OCI-LY7 (cell line): ENCODE results near the gene NPR1. TPM values are rescaled to one million over a fixed set of nuclear protein-coding genes. Genes with fewer than 3 reads are reported as not detected.
A peak's percentile ranks its signal among the peaks of the same experiment; 100 is the strongest.

Experiments used
- BruUV-seq: library from RNA; stranded (reverse); fragments of 400-500 nt; replicated peaks from 2 replicates; lab custom pipeline; 2021; lab: Mats Ljungman, UMichigan
- CTCF ChIA-PET: fragments of 300-600 bp; sonication (Branson Sonifier 250); formaldehyde crosslinking; loops from one replicate; lab custom pipeline; 2022; ENCODE audit warnings: antibody characterized with exemption; ENCODE audit not compliant: unreplicated experiment; lab: Charles Lee
- POLR2A ChIA-PET: fragments of 300-600 bp; sonication (Branson Sonifier 250); formaldehyde crosslinking; loops from one replicate; lab custom pipeline; 2022; ENCODE audit warnings: antibody characterized with exemption; lab: Charles Lee
- DNase-seq: peaks from one replicate; pipeline ENCODE4 v3.0.0-alpha.2; 2015; ENCODE audit warnings: low spot score
- H2AFZ ChIP-seq: fragments of 200-600 bp; sonication (generic), shearing (Covaris generic); 2 replicates; pipeline ENCODE4 v1.6.1; 2014; ENCODE audit warnings: mild to moderate bottlenecking, antibody characterized with exemption, low read length, moderate library complexity
- H3K27ac ChIP-seq: fragments of 200-600 bp; sonication (generic); 2 replicates; pipeline ENCODE4 v1.5.1; 2014; ENCODE audit warnings: mixed run types, low read depth, mild to moderate bottlenecking, moderate library complexity, low read length, inconsistent platforms; ENCODE audit not compliant: poor library complexity, severe bottlenecking
- H3K36me3 ChIP-seq: fragments of 200-600 bp; sonication (generic); 2 replicates; pipeline ENCODE4 v1.6.1; 2014; ENCODE audit warnings: mild to moderate bottlenecking, antibody characterized with exemption, low read length, moderate library complexity, mixed read lengths; ENCODE audit not compliant: insufficient read depth
- H3K4me1 ChIP-seq: fragments of 200-600 bp; sonication (generic); 2 replicates; pipeline ENCODE4 v1.5.1; 2014; ENCODE audit warnings: mild to moderate bottlenecking, low read length; ENCODE audit not compliant: insufficient read depth, poor library complexity, severe bottlenecking
- H3K4me2 ChIP-seq: fragments of 200-600 bp; sonication (generic); 2 replicates; pipeline ENCODE4 v1.6.1; 2014; ENCODE audit warnings: mild to moderate bottlenecking, low read length
- H3K4me3 ChIP-seq: fragments of 200-600 bp; sonication (generic); 2 replicates; pipeline ENCODE4 v1.5.1; 2014; ENCODE audit warnings: mild to moderate bottlenecking, low read depth, low read length; ENCODE audit not compliant: poor library complexity, severe bottlenecking
- H3K79me2 ChIP-seq: fragments of 200-600 bp; sonication (generic); 2 replicates; pipeline ENCODE4 v1.6.1; 2016; ENCODE audit warnings: low read depth, mild to moderate bottlenecking, low read length, moderate library complexity, mixed read lengths; ENCODE audit not compliant: insufficient read depth
- H3K9me2 ChIP-seq: fragments of 200-600 bp; sonication (generic); 2 replicates; pipeline ENCODE4 v1.6.1; 2016; ENCODE audit warnings: mild to moderate bottlenecking, low read length, mixed read lengths; ENCODE audit not compliant: insufficient read depth
- H3K9me3 ChIP-seq: fragments of 200-600 bp; sonication (generic); 2 replicates; pipeline ENCODE4 v1.6.1; 2014; ENCODE audit warnings: mild to moderate bottlenecking, mixed run types, low read length, mixed read lengths
- H4K20me1 ChIP-seq: fragments of 200-600 bp; sonication (generic); 2 replicates; pipeline ENCODE4 v1.6.1; 2014; ENCODE audit warnings: mild to moderate bottlenecking, antibody characterized with exemption, low read length, moderate library complexity, mixed read lengths; ENCODE audit not compliant: insufficient read depth
- EZH2phosphoT487 ChIP-seq: fragments of 200-600 bp; sonication (generic); IDR thresholded peaks from 2 replicates; pipeline ENCODE4 v1.6.1; 2018; ENCODE audit warnings: low read depth, borderline replicate concordance, mild to moderate bottlenecking, mixed run types, antibody characterized with exemption, low read length, moderate library complexity, mixed read lengths
- intact Hi-C: fragments of 100-400 bp; cut with micrococcal nuclease; formaldehyde crosslinking; loops from one replicate; pipeline ENCODE4 v1.10.0; 2022; ENCODE audit not compliant: unreplicated experiment
- total RNA-seq, 2 experiments: library from RNA; depleted of rRNA in 1 of 2; stranded (reverse); fragments of >200 nt in 1 of 2; shearing (Covaris generic) in 1 of 2; gene quantifications; 2 replicates each; pipeline ENCODE4 v1.2.3, GENCODE V29; 2014 to 2022
- TF ChIP-seq, protein P1 (sequence below): fragments of 200-600 bp; sonication (generic); conservative IDR thresholded peaks from 2 replicates; pipeline ENCODE4 v1.5.1; 2014; ENCODE audit warnings: mild to moderate bottlenecking, antibody characterized with exemption, low read length, moderate library complexity, mixed read lengths

The NPR1 gene
- total RNA-seq, 2 experiments from 2014 or later = not detected

DNA sequence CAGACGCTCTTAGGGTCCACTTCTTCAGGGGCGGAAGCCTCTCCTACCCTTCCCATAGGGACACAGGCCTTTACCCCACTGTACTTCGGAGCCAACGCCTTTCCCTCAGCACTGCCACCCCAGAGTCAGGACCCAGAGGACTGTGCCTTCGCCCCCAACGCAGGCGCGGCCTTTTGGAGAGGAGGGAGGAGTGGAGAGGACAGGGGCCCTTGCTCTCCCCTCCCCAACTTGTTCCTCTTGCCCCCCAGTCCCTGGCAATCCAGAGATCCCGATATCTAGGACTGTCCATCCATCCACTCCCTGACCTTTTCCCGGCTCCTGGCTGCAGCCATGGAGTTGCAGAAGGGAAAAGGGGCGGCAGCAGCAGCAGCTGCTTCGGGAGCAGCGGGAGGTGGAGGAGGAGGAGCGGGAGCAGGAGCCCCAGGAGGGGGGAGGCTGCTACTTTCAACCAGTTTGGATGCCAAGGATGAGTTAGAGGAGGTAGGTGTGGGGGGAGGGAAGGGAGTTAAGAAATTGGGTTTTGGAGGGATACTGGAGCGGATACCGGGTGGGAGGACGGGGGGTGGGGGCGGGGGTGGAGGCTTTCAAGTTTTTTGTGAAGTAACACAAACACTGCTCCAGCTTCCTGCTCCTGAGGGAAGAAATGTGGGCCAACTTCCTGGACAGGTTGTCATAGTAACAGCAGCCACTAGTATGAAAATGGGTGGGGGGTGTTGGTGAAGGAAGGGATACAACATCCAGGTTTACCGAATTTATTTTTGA lies 50.0 kb downstream of the NPR1 start:
- TF ChIP-seq, protein P1, sequence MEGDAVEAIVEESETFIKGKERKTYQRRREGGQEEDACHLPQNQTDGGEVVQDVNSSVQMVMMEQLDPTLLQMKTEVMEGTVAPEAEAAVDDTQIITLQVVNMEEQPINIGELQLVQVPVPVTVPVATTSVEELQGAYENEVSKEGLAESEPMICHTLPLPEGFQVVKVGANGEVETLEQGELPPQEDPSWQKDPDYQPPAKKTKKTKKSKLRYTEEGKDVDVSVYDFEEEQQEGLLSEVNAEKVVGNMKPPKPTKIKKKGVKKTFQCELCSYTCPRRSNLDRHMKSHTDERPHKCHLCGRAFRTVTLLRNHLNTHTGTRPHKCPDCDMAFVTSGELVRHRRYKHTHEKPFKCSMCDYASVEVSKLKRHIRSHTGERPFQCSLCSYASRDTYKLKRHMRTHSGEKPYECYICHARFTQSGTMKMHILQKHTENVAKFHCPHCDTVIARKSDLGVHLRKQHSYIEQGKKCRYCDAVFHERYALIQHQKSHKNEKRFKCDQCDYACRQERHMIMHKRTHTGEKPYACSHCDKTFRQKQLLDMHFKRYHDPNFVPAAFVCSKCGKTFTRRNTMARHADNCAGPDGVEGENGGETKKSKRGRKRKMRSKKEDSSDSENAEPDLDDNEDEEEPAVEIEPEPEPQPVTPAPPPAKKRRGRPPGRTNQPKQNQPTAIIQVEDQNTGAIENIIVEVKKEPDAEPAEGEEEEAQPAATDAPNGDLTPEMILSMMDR = no peak; the same call in 1 of the 2 replicates
- TF ChIP-seq EZH2phosphoT487 = no peak
- peak overlapping the region; percentile 64 for H3K27ac ChIP-seq
- H3K9me2 ChIP-seq = no peaks in the 10 kb centered on the region
- H4K20me1 ChIP-seq = no peaks in the 10 kb centered on the region
- H3K9me3 ChIP-seq = no peaks in the 10 kb centered on the region
- intact Hi-C loops = loop anchor here (1.0 kb wide), 1 partner anchor 57 kb away; no protein-coding TSS in a partner anchor
- ChIA-PET CTCF (interaction anchor here (0.5 kb wide), 1 partner anchor 439 kb away, joined by 4 read pairs; no protein-coding TSS in a partner anchor), POLR2A (interaction anchor here (1.0 to 1.2 kb wide), 2 partner anchors 8 to 45 kb away, joined by 3 read pairs; no protein-coding TSS in a partner anchor)
- peaks cover 22% of the 10 kb centered on the region; the same call in 1 of the 2 replicates for H3K79me2 ChIP-seq
- H3K36me3 ChIP-seq = peaks cover 20% of the 10 kb centered on the region
- peaks cover 24% of the 10 kb centered on the region for H3K4me1 ChIP-seq
- peak overlapping the region; percentile 27; the same call in 1 of the 2 replicates for H2AFZ ChIP-seq
- BruUV-seq = TSS peak; percentile 92
- peak; percentile 53 for DNase-seq
- peak overlapping the region; percentile 95 for H3K4me2 ChIP-seq
- H3K4me3 ChIP-seq = peak overlapping the region; percentile 93

DNA sequence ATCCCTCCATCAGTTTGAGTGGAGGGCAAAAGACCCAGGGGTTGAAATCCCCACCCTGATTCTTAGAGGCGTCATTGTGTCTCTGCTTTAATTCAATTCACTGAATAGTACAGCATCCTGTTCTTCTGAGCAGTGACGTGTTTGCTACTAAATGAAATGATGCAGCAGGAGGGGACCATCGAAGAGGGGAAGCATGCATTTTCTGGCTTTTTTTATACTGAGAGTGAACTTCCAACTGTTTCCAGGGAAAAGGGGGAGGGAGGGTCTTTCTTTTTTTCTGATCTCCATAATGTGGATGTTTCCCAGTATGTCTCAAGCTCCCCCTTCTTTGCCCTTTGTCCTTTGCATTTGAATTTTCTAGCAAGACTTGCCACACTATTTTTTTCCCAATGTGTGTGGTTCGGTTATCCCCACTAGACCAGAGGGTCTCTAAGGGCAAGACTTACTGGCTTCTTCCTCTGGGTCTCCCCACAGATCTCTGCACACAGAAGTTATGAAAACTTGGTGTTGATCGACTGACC lies 52.0 kb downstream of the NPR1 start:
- Histone ChIP-seq H3K36me3 (peaks cover 23% of the 10 kb centered on the region), H3K4me3 (peak overlapping the region; percentile 93), H3K9me2 (no peaks in the 10 kb centered on the region), H3K9me3 (no peaks in the 10 kb centered on the region), H3K4me2 (peak overlapping the region; percentile 95), H2AFZ (no peak overlapping the region), H3K79me2 (peaks cover 22% of the 10 kb centered on the region; the same call in 1 of the 2 replicates), H3K4me1 (peaks cover 24% of the 10 kb centered on the region), H3K27ac (no peak overlapping the region), H4K20me1 (no peaks in the 10 kb centered on the region)
- peak; percentile 14 for DNase-seq
- BruUV-seq = no TSS peak
- POLR2A ChIA-PET = interaction anchor here (0.8 to 1.1 kb wide), 2 partner anchors 24 to 58 kb away, joined by 3 to 4 read pairs; no protein-coding TSS in a partner anchor
- no peak for TF ChIP-seq EZH2phosphoT487
- TF ChIP-seq, protein P1 = no peak
- intact Hi-C loops = no loop called here
- CTCF ChIA-PET = no interaction called here
